Spleen (tissue), 7 donors: ENCODE data around the gene BTBD7.

Experiments used
- CTCF ChIP-seq, 11 experiments: fragments of 200-600 bp in 7 of 11; fragments of 450-650 bp in 4 of 11; sonication (generic) in 4 of 11; IDR thresholded peaks in 8 of 11; conservative IDR thresholded peaks in 3 of 11; 1 replicate in 7 of 11; 2 replicates in 4 of 11; pipeline versions ENCODE4 v1.4.0 to v1.8.0; 2016 to 2021; ENCODE audit warnings: antibody characterized with exemption in 11 of 11, inconsistent platforms in 4 of 11, mild to moderate bottlenecking in 1 of 11
- POLR2AphosphoS5 ChIP-seq, 3 donors: sonication (generic); formaldehyde crosslinking; IDR thresholded peaks; one replicate each; pipeline ENCODE4 v1.5.1; 2017; ENCODE audit warnings: antibody characterized with exemption in 3 of 3
- donor health status: DM: no; HTN: no; CAD: no; lungs with moderate emphysema.
- donor health status: DM: no; HTN: no; CAD: no.
- donor health status: DM: no; HTN: no; CAD: no.

DNA sequence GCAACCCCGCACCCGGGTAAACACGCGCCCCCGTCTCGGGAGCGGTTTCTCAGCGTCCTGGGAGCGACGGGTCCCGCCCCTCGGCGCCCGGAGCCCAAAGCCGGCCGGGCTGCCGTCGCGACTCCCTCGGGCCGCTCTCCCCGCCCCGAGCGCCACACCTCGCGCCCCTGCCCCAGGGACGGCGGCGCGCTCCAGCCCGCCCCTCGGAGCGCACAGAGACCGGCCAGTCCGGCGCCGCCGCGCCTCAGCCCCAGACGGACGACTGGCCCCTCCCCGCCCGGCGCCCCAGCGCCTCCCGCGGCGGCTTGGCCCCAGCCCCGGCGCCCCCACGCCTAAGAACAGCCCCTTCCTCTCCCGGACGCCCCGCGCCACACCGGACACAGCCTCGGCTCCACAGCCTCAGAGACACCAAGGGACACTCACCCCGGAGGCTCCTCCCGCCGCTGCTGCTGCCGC is 411 bp downstream of the BTBD7 start:
- TF ChIP-seq POLR2AphosphoS5 (IDR thresholded peaks at IDR 0.05): no peak
- TF ChIP-seq CTCF (IDR thresholded peaks at IDR 0.05 in 8 of 11, conservative IDR thresholded peaks at IDR 0.05 in 3 of 11): no peak
